CD14-positive monocyte (primary cell): Measurements from ENCODE around the gene TMEM201. TPM values are rescaled to one million over a fixed set of nuclear protein-coding genes. Genes with fewer than 3 reads are reported as not detected.

Experiments
- DNase-seq, 3 donors: peaks; one replicate each; pipeline ENCODE4 v3.0.0-alpha.2; 2011 to 2022
- H2AFZ ChIP-seq: 2 replicates; pipeline ENCODE4 v1.6.0; 2012; ENCODE audit warnings: mild to moderate bottlenecking, low read depth, low read length, inconsistent platforms; ENCODE audit not compliant: insufficient read depth, poor library complexity, severe bottlenecking
- H3K27ac ChIP-seq, 2 donors: 1 replicate in 1 of 2; 2 replicates in 1 of 2; pipeline ENCODE4 v1.5.1; 2012 to 2013; ENCODE audit warnings: low read length in 2 of 2, control low read depth in 1 of 2, inconsistent platforms in 1 of 2, low read depth in 1 of 2, mild to moderate bottlenecking in 1 of 2
- H3K27me3 ChIP-seq, 2 donors: one replicate each; pipeline versions ENCODE4 v1.6.0 to v1.6.1; 2011 to 2013; ENCODE audit warnings: low read length in 2 of 2; ENCODE audit not compliant: control insufficient read depth in 2 of 2, insufficient read depth in 2 of 2
- H3K36me3 ChIP-seq, 2 donors: replicated peaks in 1 of 2; 1 replicate in 1 of 2; 2 replicates in 1 of 2; pipeline versions ENCODE4 v1.5.1 to v1.6.1; 2012 to 2013; ENCODE audit warnings: low read length in 2 of 2, control low read depth in 1 of 2, inconsistent platforms in 1 of 2, mild to moderate bottlenecking in 1 of 2; ENCODE audit not compliant: insufficient read depth in 2 of 2, control insufficient read depth in 1 of 2
- H3K4me1 ChIP-seq, 2 donors: 1 replicate in 1 of 2; 2 replicates in 1 of 2; pipeline versions ENCODE4 v1.5.1 to v1.6.1; 2012 to 2013; ENCODE audit warnings: low read length in 2 of 2, control low read depth in 1 of 2, inconsistent platforms in 1 of 2, mild to moderate bottlenecking in 1 of 2, moderate library complexity in 1 of 2; ENCODE audit not compliant: insufficient read depth in 2 of 2, control insufficient read depth in 1 of 2
- H3K4me2 ChIP-seq: replicated peaks from 2 replicates; pipeline ENCODE3; 2012; ENCODE audit warnings: low read length, moderate library complexity, mild to moderate bottlenecking; ENCODE audit not compliant: poor library complexity, severe bottlenecking; ENCODE audit errors: extremely low read depth
- H3K4me3 ChIP-seq, 3 experiments: fragments of 200-600 bp in 1 of 3; sonication (generic) in 1 of 3; replicated peaks in 1 of 3; 1 replicate in 2 of 3; 2 replicates in 1 of 3; pipeline ENCODE4 v1.5.1; 2011 to 2013; ENCODE audit warnings: low read length in 3 of 3, mild to moderate bottlenecking in 3 of 3, control low read depth in 2 of 3, low read depth in 2 of 3, inconsistent platforms in 1 of 3, moderate library complexity in 1 of 3
- H3K79me2 ChIP-seq: 2 replicates; pipeline ENCODE4 v1.6.0; 2012; ENCODE audit warnings: mild to moderate bottlenecking, control low read depth, inconsistent platforms, low read length, moderate library complexity; ENCODE audit not compliant: insufficient read depth
- H3K9ac ChIP-seq: 2 replicates; pipeline ENCODE4 v1.6.0; 2017; ENCODE audit warnings: low read length, mild to moderate bottlenecking; ENCODE audit not compliant: insufficient read depth, poor library complexity, severe bottlenecking
- H3K9me3 ChIP-seq, 2 donors: replicated peaks in 1 of 2; 1 replicate in 1 of 2; 2 replicates in 1 of 2; pipeline versions ENCODE4 v1.5.1 to v1.6.1; 2012 to 2013; ENCODE audit warnings: low read length in 2 of 2, control low read depth in 1 of 2; ENCODE audit not compliant: control insufficient read depth in 1 of 2, insufficient read depth in 1 of 2
- H4K20me1 ChIP-seq: 2 replicates; pipeline ENCODE4 v1.6.0; 2012; ENCODE audit warnings: mild to moderate bottlenecking, low read length, control low read depth, moderate library complexity; ENCODE audit not compliant: insufficient read depth
- H3K27ac Mint-ChIP-seq, 7 donors: one replicate each; pipeline ENCODE4 v1.8.0; 2020; ENCODE audit warnings: mild to moderate bottlenecking in 7 of 7, mixed read lengths in 7 of 7, moderate library complexity in 6 of 7, inconsistent platforms in 2 of 7
- H3K27me3 Mint-ChIP-seq, 3 donors: one replicate each; pipeline ENCODE4 v1.8.0; 2021 to 2022; ENCODE audit warnings: low read depth in 3 of 3, mild to moderate bottlenecking in 3 of 3, mixed read lengths in 3 of 3, moderate library complexity in 3 of 3, inconsistent platforms in 1 of 3
- H3K36me3 Mint-ChIP-seq, 2 donors: one replicate each; pipeline ENCODE4 v1.8.0; 2020; ENCODE audit warnings: mixed read lengths in 2 of 2, inconsistent platforms in 1 of 2, mild to moderate bottlenecking in 1 of 2
- H3K4me1 Mint-ChIP-seq: one replicate; pipeline ENCODE4 v1.8.0; 2020; ENCODE audit warnings: mild to moderate bottlenecking, mixed read lengths
- H3K4me3 Mint-ChIP-seq, 2 donors: one replicate each; pipeline ENCODE4 v1.8.0; 2020; ENCODE audit warnings: mild to moderate bottlenecking in 2 of 2, mixed read lengths in 2 of 2, moderate library complexity in 1 of 2
- H3K9me3 Mint-ChIP-seq, 7 donors: one replicate each; pipeline ENCODE4 v1.8.0; 2020 to 2022; ENCODE audit warnings: mixed read lengths in 7 of 7, mild to moderate bottlenecking in 6 of 7, moderate library complexity in 6 of 7, inconsistent platforms in 2 of 7
- WGBS: methylation state at CpG from one replicate; pipeline ENCODE4 v1.1.5; 2013; ENCODE audit warnings: missing lambda C conversion rate; ENCODE audit not compliant: insufficient coverage; 5-methylcytosine and 5-hydroxymethylcytosine counted together
- intact Hi-C, 2 donors: fragments of 100-400 bp; cut with micrococcal nuclease; formaldehyde crosslinking; loops; one replicate each; pipeline versions ENCODE4 v1.15.0 to v1.15.1; 2023
- polyA plus RNA-seq, 3 donors: library from polyadenylated mRNA; depleted of rRNA in 1 of 3; unstranded in 2 of 3; stranded (reverse) in 1 of 3; fragments of 300-500 nt in 2 of 3; fragments of >200 nt in 1 of 3; fragmentation: Illumina TruSeq in 2 of 3; gene quantifications; 1 replicate in 2 of 3; 2 replicates in 1 of 3; pipeline ENCODE4 v1.2.3, GENCODE V29; 2012 to 2021
- TF ChIP-seq, protein P1 (sequence below): fragments of 200-600 bp; IDR thresholded peaks from one replicate; pipeline ENCODE4 v1.8.0; 2022; ENCODE audit warnings: antibody characterized with exemption, mild to moderate bottlenecking

The TMEM201 gene
- polyA plus RNA-seq, 3 donors: 0.37 to 3.7 (median 0.37) TPM

DNA sequence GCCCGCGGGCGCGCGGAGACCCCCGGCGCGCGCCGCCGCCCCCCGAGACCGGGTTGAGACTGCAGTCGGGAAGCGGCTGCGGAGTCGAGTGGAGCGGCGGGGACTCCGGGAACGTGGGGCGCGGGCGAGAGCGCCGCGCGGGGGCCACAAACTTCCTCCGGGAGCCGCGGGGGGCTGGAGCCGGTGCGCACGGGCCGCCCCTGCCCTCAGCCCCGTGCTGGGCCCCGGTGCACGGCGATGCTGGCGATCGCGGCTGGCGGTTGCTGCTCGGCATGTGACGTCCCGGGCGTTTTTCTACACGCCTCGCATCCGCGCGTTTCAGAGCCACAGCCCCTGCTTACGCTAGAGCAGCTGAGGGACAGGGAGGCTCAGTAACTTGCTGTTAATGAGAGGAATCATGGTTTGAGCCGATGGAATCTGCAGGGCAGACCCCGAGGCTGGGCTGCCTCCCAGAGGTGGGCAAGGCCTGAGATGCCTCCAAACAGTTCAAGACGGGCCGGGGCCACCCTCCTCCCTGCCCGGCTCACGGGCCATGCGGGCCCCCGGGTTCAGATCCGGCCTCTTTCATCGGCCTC is 520 bp downstream of the TMEM201 start:
- Mint-ChIP-seq H3K4me3 (peak overlapping the region; percentile 78 to 85), H3K36me3 (peaks cover 3 to 5% of the 10 kb centered on the region in 2 donors), H3K9me3 (no peaks in the 10 kb centered on the region), H3K4me1 (peaks cover 50% of the 10 kb centered on the region), H3K27me3 (peaks cover 5% of the 10 kb centered on the region in 3 donors), H3K27ac (peak overlapping the region in 3 of 7 donors; percentile 40 to 54 (median 51))
- peaks cover 0 to 4% of the 10 kb centered on the region in 2 donors for H3K27me3 ChIP-seq
- H3K4me2 ChIP-seq: peak overlapping the region; percentile 90
- H3K79me2 ChIP-seq: peaks cover 40% of the 10 kb centered on the region
- H3K27ac ChIP-seq: no peak overlapping the region
- no peak for DNase-seq
- peaks cover 18% of the 10 kb centered on the region for H4K20me1 ChIP-seq
- intact Hi-C loops: no loop called here
- H3K9me3 ChIP-seq: no peaks in the 10 kb centered on the region
- peak overlapping the region; percentile 64 for H3K9ac ChIP-seq
- peak overlapping the region; percentile 80 for H2AFZ ChIP-seq
- under 1% methylated on average over 61 of the region's 63 CpGs for WGBS
- TF ChIP-seq, protein P1, sequence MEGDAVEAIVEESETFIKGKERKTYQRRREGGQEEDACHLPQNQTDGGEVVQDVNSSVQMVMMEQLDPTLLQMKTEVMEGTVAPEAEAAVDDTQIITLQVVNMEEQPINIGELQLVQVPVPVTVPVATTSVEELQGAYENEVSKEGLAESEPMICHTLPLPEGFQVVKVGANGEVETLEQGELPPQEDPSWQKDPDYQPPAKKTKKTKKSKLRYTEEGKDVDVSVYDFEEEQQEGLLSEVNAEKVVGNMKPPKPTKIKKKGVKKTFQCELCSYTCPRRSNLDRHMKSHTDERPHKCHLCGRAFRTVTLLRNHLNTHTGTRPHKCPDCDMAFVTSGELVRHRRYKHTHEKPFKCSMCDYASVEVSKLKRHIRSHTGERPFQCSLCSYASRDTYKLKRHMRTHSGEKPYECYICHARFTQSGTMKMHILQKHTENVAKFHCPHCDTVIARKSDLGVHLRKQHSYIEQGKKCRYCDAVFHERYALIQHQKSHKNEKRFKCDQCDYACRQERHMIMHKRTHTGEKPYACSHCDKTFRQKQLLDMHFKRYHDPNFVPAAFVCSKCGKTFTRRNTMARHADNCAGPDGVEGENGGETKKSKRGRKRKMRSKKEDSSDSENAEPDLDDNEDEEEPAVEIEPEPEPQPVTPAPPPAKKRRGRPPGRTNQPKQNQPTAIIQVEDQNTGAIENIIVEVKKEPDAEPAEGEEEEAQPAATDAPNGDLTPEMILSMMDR: no peak
- H3K36me3 ChIP-seq: no peaks in the 10 kb centered on the region
- peak overlapping the region; percentile 43 to 80 (median 46) for H3K4me3 ChIP-seq
- H3K4me1 ChIP-seq: peaks cover 49 to 56% of the 10 kb centered on the region in 2 donors

DNA sequence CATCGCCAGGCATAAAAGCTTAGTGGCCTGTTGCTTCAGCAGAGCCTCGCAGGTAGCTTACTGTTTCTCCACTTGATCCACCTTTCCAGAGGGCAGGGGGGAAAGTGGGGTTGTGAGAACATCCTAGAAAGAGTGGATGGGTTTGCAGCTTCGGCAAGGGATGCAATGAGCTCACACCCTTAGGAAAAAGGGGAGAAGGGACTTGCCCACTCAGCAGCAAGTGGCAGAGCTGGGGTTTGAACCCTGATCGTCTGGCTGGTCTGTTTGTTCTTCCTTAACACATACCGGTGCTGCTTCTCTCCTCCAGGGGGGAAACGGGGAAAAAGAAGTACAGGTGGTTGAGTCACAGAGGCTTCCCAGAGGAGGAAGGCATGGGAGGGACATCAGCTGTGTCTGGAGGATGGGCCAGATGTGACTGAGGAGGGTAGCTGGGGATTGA is 1.0 kb downstream of the TMEM201 start:
- DNase-seq: no peak
- Histone ChIP-seq H3K79me2 (peaks cover 45% of the 10 kb centered on the region), H2AFZ (peak overlapping the region; percentile 80), H3K9me3 (no peaks in the 10 kb centered on the region), H3K36me3 (no peaks in the 10 kb centered on the region), H3K27ac (no peak overlapping the region), H3K4me1 (peaks cover 49 to 56% of the 10 kb centered on the region in 2 donors), H4K20me1 (peaks cover 18% of the 10 kb centered on the region), H3K4me2 (peak overlapping the region; percentile 90), H3K27me3 (peaks cover 0 to 4% of the 10 kb centered on the region in 2 donors), H3K4me3 (peak overlapping the region; percentile 43 to 80 (median 46)), H3K9ac (peak overlapping the region; percentile 64)
- no CpG with 5 or more reads among the region's 6 CpGs for WGBS
- intact Hi-C loops: no loop called here
- H3K4me3 Mint-ChIP-seq: peak overlapping the region; percentile 78 to 85
- TF ChIP-seq, protein P1: no peak
- H3K4me1 Mint-ChIP-seq: peaks cover 50% of the 10 kb centered on the region
- H3K27ac Mint-ChIP-seq: peak overlapping the region in 1 of 7 donors; percentile 68
- no peaks in the 10 kb centered on the region for H3K9me3 Mint-ChIP-seq
- peaks cover under 1 to 5% of the 10 kb centered on the region in 2 donors for H3K36me3 Mint-ChIP-seq
- H3K27me3 Mint-ChIP-seq: peaks cover 5% of the 10 kb centered on the region in 3 donors
